ENCODE measurements around the gene SUN3. TPM values are rescaled to one million over a fixed set of nuclear protein-coding genes. Genes with fewer than 3 reads are reported as not detected.

SUN3 gene
- polyA plus RNA-seq, 1 of the 3 experiments (the other 2 are of a cell fraction) = 0.12 TPM

GRCh38 chr7:47947355-47947749 lies 81.6 kb downstream of the SUN3 start (continued):
- TF ChIP-seq EP300 (IDR thresholded peaks at IDR 0.05; ENCODE audit: borderline replicate concordance in 1 of 2, low read depth in 1 of 2, low read length in 1 of 2) (no peak), IRF3 (IDR thresholded peaks at IDR 0.05; ENCODE audit: low read depth, low read length) (no peak), MXI1 (IDR thresholded peaks at IDR 0.05; ENCODE audit: low read depth, low read length) (no peak), TCF12 (IDR thresholded peaks at IDR 0.05) (no peak), YY1 (IDR thresholded peaks at IDR 0.05; ENCODE audit: low read depth) (no peak), RFX5 (IDR thresholded peaks at IDR 0.05; ENCODE audit: low read length) (no peak)

GRCh38 chr7:47946581-47947354 lies 82.1 kb downstream of the SUN3 start:
- peaks cover 4% of the 10 kb centered on the region for H3F3A ChIP-seq (replicated peaks; ENCODE audit: insufficient read depth)
- H3K9ac ChIP-seq = no peak overlapping the region
- no peak overlapping the region for H3K4me2 ChIP-seq
- no peaks in the 10 kb centered on the region for H3K79me2 ChIP-seq (ENCODE audit: insufficient read depth)
- no peaks in the 10 kb centered on the region for H3K36me3 ChIP-seq (replicated peaks in 1 of 2; ENCODE audit: control insufficient read depth in 1 of 2, insufficient read depth in 2 of 2, low read length in 1 of 2)
- no peak overlapping the region for H3K27ac ChIP-seq (ENCODE audit: low read depth in 2 of 2, low read length in 1 of 2)
- no peaks in the 10 kb centered on the region for H3K9me3 ChIP-seq
- H2AFZ ChIP-seq (ENCODE audit: low read depth) = no peak overlapping the region
- POLR2A ChIA-PET = no interaction called here
- no peaks in the 10 kb centered on the region for H4K20me1 ChIP-seq (ENCODE audit: insufficient read depth)
- WGBS (ENCODE audit: low lambda C conversion rate) = 82% methylated on average over 7 of the region's 7 CpGs
- H3K4me3 ChIP-seq (ENCODE audit: low read depth in 2 of 2, low read length in 1 of 2) = no peak overlapping the region
- CTCF ChIA-PET = interaction anchor here (2.2 to 12.4 kb wide), 4 partner anchors 18 to 171 kb away, joined by 6 to 221 read pairs (median 24); no protein-coding TSS in a partner anchor
- H3K4me1 ChIP-seq (ENCODE audit: control insufficient read depth in 1 of 2, insufficient read depth in 2 of 2, low read depth in 1 of 2, low read length in 1 of 2) = peaks cover 11 to 23% of the 10 kb centered on the region in 2 experiments
- DNase-seq = no peak
- TF ChIP-seq MXI1 (IDR thresholded peaks at IDR 0.05; ENCODE audit: low read depth, low read length) (no peak), EZH2phosphoT487 (IDR thresholded peaks at IDR 0.05; ENCODE audit: borderline replicate concordance, low read depth) (no peak), PBX3 (IDR thresholded peaks at IDR 0.05) (no peak), MEF2A (IDR thresholded peaks at IDR 0.05; ENCODE audit: borderline replicate concordance, low read depth) (no peak), EP300 (IDR thresholded peaks at IDR 0.05; ENCODE audit: borderline replicate concordance in 1 of 2, low read depth in 1 of 2, low read length in 1 of 2) (no peak), MAX (IDR thresholded peaks at IDR 0.05; ENCODE audit: low read depth) (no peak), RCOR1 (IDR thresholded peaks at IDR 0.05; ENCODE audit: low read length) (no peak), NRF1 (IDR thresholded peaks at IDR 0.05; ENCODE audit: low read depth, low read length) (no peak), POLR2AphosphoS5 (IDR thresholded peaks at IDR 0.05; ENCODE audit: low read depth, low read length) (no peak), USF2 (IDR thresholded peaks at IDR 0.05; ENCODE audit: borderline replicate concordance, low read depth, low read length) (no peak)
- no peaks in the 10 kb centered on the region for H3K9me2 ChIP-seq
- H3K27me3 ChIP-seq (ENCODE audit: insufficient read depth) = no peaks in the 10 kb centered on the region
